Measurements from ENCODE around the gene BCAP31. TPM values are rescaled to one million over a fixed set of nuclear protein-coding genes. Genes with fewer than 3 reads are reported as not detected.
"Not testable (repeated sequence)": the region's sequence is repeated elsewhere in the genome, so short reads cannot be mapped to it uniquely, and the experiment has no call there.

Gene BCAP31
- total RNA-seq, 1 donor from 2014 or later: 206 TPM

- DNase-seq (ENCODE audit: extremely low read depth, low read depth, low spot score): no peak
These were observed 39.0 kb downstream of the BCAP31 start for GRCh38 chrX:153685156-153685536.

DNA sequence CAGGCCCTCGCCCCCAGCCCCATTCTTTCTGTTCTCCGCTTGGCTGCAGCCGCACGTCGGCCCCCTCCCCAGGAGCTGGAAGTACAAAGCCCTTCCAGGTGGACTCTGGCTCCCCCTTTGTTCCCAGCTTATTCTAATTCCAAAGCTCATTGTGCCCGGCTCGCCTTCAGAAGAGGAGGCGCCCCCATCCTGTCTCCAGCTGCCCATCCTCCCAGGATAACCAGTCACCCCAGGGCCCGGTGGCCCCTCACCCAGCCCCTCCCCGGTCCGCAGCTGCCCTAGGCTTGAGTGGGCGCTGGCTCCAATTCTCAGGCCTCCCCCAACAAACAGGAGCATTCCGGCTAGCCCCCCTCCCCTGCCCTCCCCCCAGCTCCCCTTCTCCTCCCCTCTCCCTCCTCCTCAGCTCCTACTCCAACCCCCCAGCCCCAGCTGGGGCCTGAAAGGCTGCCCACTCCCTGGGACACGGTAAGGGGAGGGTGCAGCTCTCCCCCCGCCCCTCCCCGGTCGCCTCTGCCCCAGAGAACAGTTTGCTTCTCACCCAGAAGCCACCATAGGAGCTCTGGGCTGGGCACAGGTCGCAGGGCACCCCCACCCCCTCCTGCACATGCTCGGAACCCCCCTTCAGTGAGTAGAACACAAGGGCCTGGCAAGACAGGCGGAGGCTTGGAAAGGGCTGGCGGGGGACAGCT is 39.6 kb downstream of the BCAP31 start:
- no peak for DNase-seq (ENCODE audit: extremely low read depth, low read depth, low spot score)

DNA sequence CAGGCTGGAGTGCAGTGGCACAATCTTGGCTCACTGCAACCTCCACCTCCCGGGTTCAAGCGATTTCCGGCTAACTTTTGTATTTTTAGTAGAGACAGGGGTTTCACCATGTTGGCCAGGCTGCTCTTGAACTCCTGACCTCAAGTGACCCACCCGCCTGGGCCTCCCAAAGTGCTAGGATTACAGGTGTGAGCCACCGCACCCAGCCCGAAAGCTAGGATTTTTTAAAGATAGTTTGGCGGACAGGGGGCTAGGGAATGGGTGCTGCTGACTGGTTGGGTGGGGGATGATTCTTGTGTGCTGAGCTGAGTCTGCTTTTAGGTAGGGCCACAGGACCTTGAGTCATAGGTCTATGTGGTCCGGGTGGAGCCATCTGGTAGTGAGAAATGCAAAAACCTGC is 40.7 kb downstream of the BCAP31 start:
- DNase-seq (ENCODE audit: extremely low read depth, low read depth, low spot score): not testable (repeated sequence)

GRCh38 chrX:153681175-153681574 is 43.0 kb downstream of the BCAP31 start:
- DNase-seq (ENCODE audit: extremely low read depth, low read depth, low spot score): no peak

- DNase-seq (ENCODE audit: extremely low read depth, low read depth, low spot score): no peak
These were observed 49.9 kb downstream of the BCAP31 start for GRCh38 chrX:153674219-153674851.

GRCh38 chrX:153673428-153674218 is 50.6 kb downstream of the BCAP31 start, which contains the start of gene PNCK:
PNCK (minus strand) TSS chrX:153673813; CDS start chrX:153673076, 737 bp downstream.
- DNase-seq (ENCODE audit: extremely low read depth, low read depth, low spot score): no peak

- no peak for DNase-seq (ENCODE audit: extremely low read depth, low read depth, low spot score)
These were observed 51.4 kb downstream of the BCAP31 start for GRCh38 chrX:153672531-153673427.

DNA sequence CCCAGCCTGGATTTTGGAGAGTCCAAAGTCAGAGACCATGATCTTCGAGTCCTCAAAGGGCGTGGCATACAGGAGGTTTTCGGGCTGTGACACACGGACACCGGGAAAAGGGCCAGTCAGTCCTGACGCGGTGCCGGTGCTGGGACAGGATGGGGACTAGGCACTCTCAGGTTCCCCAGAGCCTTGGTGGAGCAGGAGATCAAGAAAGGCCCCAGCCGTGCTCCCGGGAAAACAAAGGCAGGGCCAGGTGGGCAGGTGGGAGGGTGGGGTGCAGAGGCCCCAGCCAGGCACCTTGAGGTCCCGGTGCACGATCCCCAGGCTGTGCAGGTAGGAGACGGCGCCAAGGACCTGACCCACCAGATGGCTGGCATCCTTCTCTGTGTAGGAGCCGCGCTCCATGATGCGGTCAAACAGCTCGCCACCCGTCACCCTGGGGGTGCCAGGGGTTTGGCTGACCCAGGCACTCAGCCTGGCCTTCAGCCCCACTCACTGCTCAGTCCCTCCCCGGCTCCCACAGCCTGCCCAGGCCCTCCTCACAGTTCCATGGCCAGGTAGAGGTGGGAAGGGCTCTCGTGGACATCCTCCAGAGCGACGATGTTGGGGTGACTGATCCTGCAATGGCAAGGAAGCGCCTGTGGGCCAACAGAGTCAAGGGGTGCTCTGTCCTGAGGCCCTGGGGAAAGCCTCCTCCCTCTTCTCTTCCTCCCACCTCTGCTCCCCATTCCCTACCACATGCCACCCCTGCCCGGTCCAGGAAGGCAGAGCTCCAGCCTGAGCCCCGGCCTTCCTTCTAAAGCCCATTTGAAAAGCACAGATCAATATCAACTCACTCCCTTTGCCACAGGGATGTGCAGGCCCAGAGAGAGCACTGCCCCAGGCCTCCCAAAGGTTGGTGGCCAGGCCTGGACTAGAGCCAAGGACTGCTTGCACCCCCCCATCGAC is 52.3 kb downstream of the BCAP31 start:
- DNase-seq (ENCODE audit: extremely low read depth, low read depth, low spot score): no peak

DNA sequence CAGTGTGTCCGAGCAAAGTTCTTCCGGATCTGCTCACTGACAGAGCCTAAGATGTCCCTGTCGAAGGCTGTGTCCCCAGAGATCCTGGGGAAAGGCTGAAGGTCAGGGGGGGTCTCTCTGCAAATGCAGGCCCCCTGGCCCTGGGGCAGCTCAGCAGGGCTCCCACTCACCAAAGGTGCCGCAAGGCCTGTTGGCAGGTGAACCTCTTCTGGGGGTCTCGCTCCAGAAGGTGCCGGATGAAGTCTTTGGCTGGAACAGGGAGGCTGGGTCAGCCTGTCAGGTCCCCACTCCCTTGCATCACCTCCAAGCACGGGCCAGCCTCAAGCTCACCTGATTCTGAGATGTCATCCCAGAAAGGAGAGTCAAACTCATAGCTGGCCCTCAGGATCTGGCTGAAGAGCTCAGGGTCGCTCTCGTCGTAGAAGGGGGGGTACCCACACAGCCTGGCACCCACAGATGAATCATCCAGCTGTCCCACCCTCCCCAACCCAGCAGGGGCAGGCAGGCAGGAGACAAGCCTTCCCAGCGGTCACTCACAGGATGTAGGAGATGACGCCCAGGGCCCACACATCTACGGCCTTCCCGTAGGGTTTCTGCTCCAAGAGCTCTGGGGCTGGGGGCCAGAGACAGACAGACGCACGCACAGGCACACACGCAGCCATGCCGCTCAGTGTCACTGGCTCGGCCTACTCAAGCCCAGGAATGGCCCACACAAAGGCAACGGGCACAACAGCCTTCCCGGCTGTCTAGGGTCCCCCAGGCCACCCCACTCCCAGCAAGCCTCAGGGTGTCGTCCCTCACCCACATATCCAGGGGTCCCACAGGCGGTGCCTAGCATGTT is 53.2 kb downstream of the BCAP31 start:
- no peak for DNase-seq (ENCODE audit: extremely low read depth, low read depth, low spot score)

- DNase-seq (ENCODE audit: extremely low read depth, low read depth, low spot score): no peak
These were observed 54.1 kb downstream of the BCAP31 start for GRCh38 chrX:153669901-153670731.

- no peak for DNase-seq (ENCODE audit: extremely low read depth, low read depth, low spot score)
These were observed 54.9 kb downstream of the BCAP31 start for GRCh38 chrX:153669174-153669890.

DNA sequence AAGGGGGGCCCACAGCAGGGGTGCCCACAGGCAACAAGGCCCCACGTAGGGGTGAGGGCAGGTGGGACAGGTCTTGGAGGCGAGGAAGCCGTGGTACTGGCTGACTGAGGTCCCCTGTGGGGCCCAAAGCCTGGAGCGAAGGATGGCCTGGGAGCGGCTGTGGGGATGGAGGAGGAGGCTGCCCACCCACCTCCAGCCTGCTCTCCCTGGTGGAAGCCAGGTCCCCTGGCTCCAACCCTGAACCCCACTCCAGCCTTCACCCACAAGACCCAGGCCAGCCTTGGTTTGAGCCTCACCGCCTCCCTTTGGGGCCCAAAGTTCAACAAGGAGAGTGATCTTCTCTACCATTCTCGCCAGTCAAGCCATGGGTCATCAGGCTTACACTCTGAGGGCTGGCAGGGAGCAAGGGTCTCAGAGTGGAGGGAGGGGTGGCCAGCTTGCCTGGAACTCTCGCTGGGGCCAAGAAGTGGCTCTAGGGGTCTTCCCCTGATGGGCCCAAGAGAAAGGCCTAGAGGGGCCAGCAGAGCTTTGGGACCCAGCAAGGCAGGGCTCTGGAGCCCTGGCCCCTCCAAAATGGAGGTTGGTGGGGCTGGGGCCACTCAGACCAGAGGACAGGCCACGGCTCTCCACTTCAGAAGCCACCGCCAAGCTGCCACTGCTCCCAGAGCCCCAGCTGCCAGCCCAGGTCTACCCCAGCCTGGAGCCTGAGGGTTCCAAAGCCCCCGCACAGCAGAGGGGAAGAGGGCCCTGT is 55.6 kb downstream of the BCAP31 start:
- no peak for DNase-seq (ENCODE audit: extremely low read depth, low read depth, low spot score)

DNA sequence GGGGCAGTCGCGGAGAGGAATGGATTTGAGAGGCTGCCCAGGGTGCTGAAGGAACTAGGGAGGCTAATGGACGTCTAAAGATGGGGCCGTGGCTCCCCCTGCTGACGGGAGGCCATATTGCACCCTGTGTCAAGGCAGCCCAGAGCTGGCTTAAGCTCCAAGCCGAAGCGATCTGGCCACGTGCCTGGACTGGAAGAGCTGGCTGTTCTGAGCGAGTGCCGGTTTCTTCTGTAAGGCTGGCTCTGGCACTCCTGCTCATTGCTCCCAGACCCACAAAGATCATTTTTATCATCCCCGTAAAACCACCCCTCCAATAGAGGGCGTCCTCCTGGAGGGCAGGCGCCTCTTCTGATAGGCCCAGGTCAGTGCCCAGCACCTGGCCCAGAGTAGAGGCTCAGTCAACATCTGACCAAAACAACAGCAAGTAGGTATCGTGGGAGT is 56.2 kb downstream of the BCAP31 start:
- DNase-seq (ENCODE audit: extremely low read depth, low read depth, low spot score): peak; percentile 23

DNA sequence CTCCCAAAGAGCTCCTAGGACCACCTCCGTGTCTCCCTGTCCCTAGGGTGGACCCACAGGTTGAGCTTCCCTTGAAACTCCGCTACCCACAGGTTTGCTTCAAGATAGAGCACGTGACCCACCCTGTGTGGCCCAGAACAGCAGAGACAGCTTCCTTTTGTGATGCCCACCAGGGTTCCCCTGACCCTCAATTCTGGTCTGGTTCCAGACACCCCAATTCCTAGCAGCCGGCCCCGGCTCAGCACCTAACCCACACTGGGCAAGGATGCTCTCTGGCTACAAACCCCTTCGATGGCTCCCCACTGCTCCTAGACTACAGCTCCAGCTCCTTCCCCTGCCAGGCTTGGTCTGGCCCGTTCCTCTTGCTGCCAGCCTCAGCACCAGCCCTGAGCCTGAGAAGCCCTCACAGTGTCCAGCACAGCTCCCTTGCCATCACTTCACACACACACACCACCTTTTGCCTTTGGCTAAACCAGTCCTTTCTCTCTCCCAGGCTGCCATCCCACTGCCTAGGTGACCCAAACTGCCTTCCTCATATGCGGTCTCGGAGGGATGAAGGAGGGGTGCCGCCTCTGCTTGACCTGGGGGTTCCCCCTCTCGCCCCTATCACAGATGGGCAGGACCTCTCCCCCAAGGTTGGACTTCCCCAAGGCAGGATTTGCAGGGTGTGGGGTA is 56.8 kb downstream of the BCAP31 start:
- DNase-seq (ENCODE audit: extremely low read depth, low read depth, low spot score): no peak

GRCh38 chrX:153665726-153666306 is 58.4 kb downstream of the BCAP31 start:
- DNase-seq (ENCODE audit: extremely low read depth, low read depth, low spot score): no peak
